Hepatocyte (in vitro differentiated cells): ENCODE results near the gene APEX2. TPM values are rescaled to one million over a fixed set of nuclear protein-coding genes. Genes with fewer than 3 reads are reported as not detected.

Experiments used
- DNase-seq: peaks from one replicate; pipeline ENCODE4 v3.0.0-alpha.2; 2016; ENCODE audit warnings: low spot score
- H2AFZ ChIP-seq: fragments of 200-600 bp; sonication (generic); 2 replicates; pipeline ENCODE4 v1.6.0; 2016; ENCODE audit warnings: antibody characterized with exemption, mild to moderate bottlenecking
- H3K27ac ChIP-seq: fragments of 200-600 bp; sonication (generic); 2 replicates; pipeline ENCODE4 v1.5.1; 2016; ENCODE audit warnings: mild to moderate bottlenecking
- H3K27me3 ChIP-seq: fragments of 200-600 bp; sonication (generic); 2 replicates; pipeline ENCODE4 v1.6.1; 2016
- H3K36me3 ChIP-seq: fragments of 200-600 bp; sonication (generic); replicated peaks from 2 replicates; pipeline ENCODE4 v1.5.1; 2016; ENCODE audit warnings: low read depth; ENCODE audit not compliant: insufficient read depth
- H3K4me1 ChIP-seq: fragments of 200-600 bp; sonication (generic); 2 replicates; pipeline ENCODE4 v1.5.1; 2016; ENCODE audit warnings: mild to moderate bottlenecking, moderate library complexity; ENCODE audit not compliant: insufficient read depth
- H3K4me2 ChIP-seq: fragments of 200-600 bp; sonication (generic); 2 replicates; pipeline ENCODE4 v1.6.0; 2016
- H3K4me3 ChIP-seq: fragments of 200-600 bp; sonication (generic); 2 replicates; pipeline ENCODE4 v1.5.1; 2016; ENCODE audit warnings: mild to moderate bottlenecking
- H3K79me2 ChIP-seq: fragments of 200-600 bp; sonication (generic); 2 replicates; pipeline ENCODE4 v1.6.0; 2017; ENCODE audit warnings: mild to moderate bottlenecking
- H3K9me2 ChIP-seq: fragments of 200-600 bp; sonication (generic); replicated peaks from 2 replicates; pipeline ENCODE4 v1.6.0; 2017; ENCODE audit warnings: mild to moderate bottlenecking; ENCODE audit not compliant: insufficient read depth
- H3K9me3 ChIP-seq: fragments of 200-600 bp; sonication (generic); 2 replicates; pipeline ENCODE4 v1.5.1; 2016; ENCODE audit warnings: low read depth, mild to moderate bottlenecking
- H4K20me1 ChIP-seq: fragments of 200-600 bp; sonication (generic); 2 replicates; pipeline ENCODE4 v1.6.0; 2016; ENCODE audit warnings: mild to moderate bottlenecking; ENCODE audit not compliant: insufficient read depth, poor library complexity, severe bottlenecking
- EZH2 ChIP-seq: fragments of 200-600 bp; sonication (generic); IDR thresholded peaks from 2 replicates; pipeline ENCODE4 v1.6.1; 2016; ENCODE audit warnings: antibody characterized with exemption, mild to moderate bottlenecking, borderline replicate concordance
- EZH2phosphoT487 ChIP-seq: fragments of 200-600 bp; sonication (generic); IDR thresholded peaks from one replicate; pipeline ENCODE4 v1.6.1; 2018; ENCODE audit warnings: antibody characterized with exemption, mild to moderate bottlenecking, low read depth, moderate library complexity; ENCODE audit not compliant: unreplicated experiment, severe bottlenecking
- WGBS: methylation state at CpG from one replicate; pipeline ENCODE4 v1.1.6; 2016; ENCODE audit warnings: low lambda C conversion rate; ENCODE audit errors: missing lambda C conversion rate; 5-methylcytosine and 5-hydroxymethylcytosine counted together
- polyA plus RNA-seq: library from polyadenylated mRNA; unstranded; fragments of >200 nt; fragmentation: Nextera tagmentation; extraction: Ambion mirVana; gene quantifications from 2 replicates; pipeline ENCODE4 v1.2.1, GENCODE V29; 2016
- total RNA-seq: library from RNA; depleted of rRNA; stranded (reverse); fragments of >200 nt; gene quantifications from 2 replicates; pipeline ENCODE4 v1.2.3, GENCODE V29; 2014
- TF ChIP-seq, protein P1 (sequence below): fragments of 200-600 bp; sonication (generic); IDR thresholded peaks from 2 replicates; pipeline ENCODE4 v1.5.1; 2016; ENCODE audit warnings: antibody characterized with exemption, mild to moderate bottlenecking; ENCODE audit not compliant: poor library complexity

Gene APEX2
- total and polyA plus RNA-seq, 2 experiments from 2014 or later = 13.8 to 19.1 TPM

GRCh38 chrX:55008571-55009358, 8.6 kb downstream of the APEX2 start:
- Histone ChIP-seq H3K9me3 (no peaks in the 10 kb centered on the region), H3K36me3 (no peaks in the 10 kb centered on the region), H3K27ac (peak overlapping the region; percentile 88), H3K79me2 (no peaks in the 10 kb centered on the region), H3K9me2 (no peaks in the 10 kb centered on the region), H3K4me3 (no peak overlapping the region), H4K20me1 (no peaks in the 10 kb centered on the region), H3K4me2 (no peak overlapping the region), H3K4me1 (peaks cover 10% of the 10 kb centered on the region), H2AFZ (no peak overlapping the region), H3K27me3 (no peaks in the 10 kb centered on the region)
- WGBS = 64% methylated on average over 9 of the region's 9 CpGs
- TF ChIP-seq, protein P1, sequence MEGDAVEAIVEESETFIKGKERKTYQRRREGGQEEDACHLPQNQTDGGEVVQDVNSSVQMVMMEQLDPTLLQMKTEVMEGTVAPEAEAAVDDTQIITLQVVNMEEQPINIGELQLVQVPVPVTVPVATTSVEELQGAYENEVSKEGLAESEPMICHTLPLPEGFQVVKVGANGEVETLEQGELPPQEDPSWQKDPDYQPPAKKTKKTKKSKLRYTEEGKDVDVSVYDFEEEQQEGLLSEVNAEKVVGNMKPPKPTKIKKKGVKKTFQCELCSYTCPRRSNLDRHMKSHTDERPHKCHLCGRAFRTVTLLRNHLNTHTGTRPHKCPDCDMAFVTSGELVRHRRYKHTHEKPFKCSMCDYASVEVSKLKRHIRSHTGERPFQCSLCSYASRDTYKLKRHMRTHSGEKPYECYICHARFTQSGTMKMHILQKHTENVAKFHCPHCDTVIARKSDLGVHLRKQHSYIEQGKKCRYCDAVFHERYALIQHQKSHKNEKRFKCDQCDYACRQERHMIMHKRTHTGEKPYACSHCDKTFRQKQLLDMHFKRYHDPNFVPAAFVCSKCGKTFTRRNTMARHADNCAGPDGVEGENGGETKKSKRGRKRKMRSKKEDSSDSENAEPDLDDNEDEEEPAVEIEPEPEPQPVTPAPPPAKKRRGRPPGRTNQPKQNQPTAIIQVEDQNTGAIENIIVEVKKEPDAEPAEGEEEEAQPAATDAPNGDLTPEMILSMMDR = no peak
- no peak for DNase-seq

GRCh38 chrX:55011294-55011693, 11.1 kb downstream of the APEX2 start:
- H3K4me1 ChIP-seq = peaks cover 10% of the 10 kb centered on the region
- H3K4me2 ChIP-seq = no peak overlapping the region
- H3K27ac ChIP-seq = no peak overlapping the region
- H2AFZ ChIP-seq = no peak overlapping the region
- no peaks in the 10 kb centered on the region for H3K27me3 ChIP-seq
- H3K9me3 ChIP-seq = no peaks in the 10 kb centered on the region
- no peak for TF ChIP-seq EZH2phosphoT487
- TF ChIP-seq, protein P1 = peak; percentile 29
- no peaks in the 10 kb centered on the region for H3K79me2 ChIP-seq
- no peaks in the 10 kb centered on the region for H3K9me2 ChIP-seq
- H3K4me3 ChIP-seq = no peak overlapping the region
- H3K36me3 ChIP-seq = no peaks in the 10 kb centered on the region
- DNase-seq = no peak
- H4K20me1 ChIP-seq = no peaks in the 10 kb centered on the region
- WGBS = 55% methylated on average over 2 of the region's 2 CpGs

DNA sequence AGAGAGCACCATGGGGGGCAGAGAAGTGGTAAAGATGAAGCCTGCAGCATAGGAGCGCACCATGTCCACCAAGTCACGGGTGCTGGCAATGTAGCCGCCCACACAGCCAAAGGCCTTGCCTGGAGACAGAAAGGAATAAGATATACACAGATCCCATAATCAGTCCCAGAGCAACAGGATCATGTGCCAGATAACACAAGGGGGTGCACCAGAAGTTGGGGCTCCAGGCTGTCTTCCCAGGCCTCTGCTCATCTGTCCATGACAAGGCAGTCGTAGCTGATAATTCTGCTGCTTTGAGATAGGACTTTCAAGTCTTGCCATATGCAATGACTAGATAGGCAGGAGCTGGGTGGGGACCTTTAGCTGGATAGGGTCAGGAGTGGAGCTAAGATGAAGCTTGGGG, 14.7 kb downstream of the APEX2 start:
- no peaks in the 10 kb centered on the region for H3K4me1 ChIP-seq
- 96% methylated on average over 4 of the region's 4 CpGs for WGBS
- H3K4me3 ChIP-seq = no peak overlapping the region
- no peak overlapping the region for H2AFZ ChIP-seq
- H3K9me2 ChIP-seq = no peaks in the 10 kb centered on the region
- no peak overlapping the region for H3K27ac ChIP-seq
- TF ChIP-seq EZH2phosphoT487 (no peak), EZH2 (no peak)
- TF ChIP-seq, protein P1 = no peak
- no peak for DNase-seq
- no peaks in the 10 kb centered on the region for H3K9me3 ChIP-seq
- no peak overlapping the region for H3K4me2 ChIP-seq
- no peaks in the 10 kb centered on the region for H3K79me2 ChIP-seq
- H3K27me3 ChIP-seq = no peaks in the 10 kb centered on the region
- H3K36me3 ChIP-seq = no peaks in the 10 kb centered on the region
- no peaks in the 10 kb centered on the region for H4K20me1 ChIP-seq

DNA sequence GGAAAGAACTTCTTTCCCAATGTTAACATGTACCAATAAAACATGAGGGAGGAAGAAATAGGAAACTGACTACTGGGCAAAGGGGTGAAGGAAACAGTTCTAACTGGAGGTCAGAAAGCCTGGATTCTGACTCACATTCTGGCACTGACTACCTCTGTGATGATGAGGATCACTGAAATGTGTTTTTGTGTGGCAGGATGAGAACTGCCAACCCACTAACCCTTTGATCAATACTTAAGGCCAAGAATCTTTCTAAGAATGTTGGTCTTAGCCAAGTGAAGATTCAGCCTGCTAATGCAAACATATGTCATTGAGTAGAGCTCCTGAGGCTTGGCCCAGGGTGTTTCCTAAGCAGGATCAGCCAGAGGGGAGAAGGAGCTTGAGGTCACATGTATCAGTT, 26.0 kb downstream of the APEX2 start:
- Histone ChIP-seq H3K79me2 (no peaks in the 10 kb centered on the region), H4K20me1 (no peaks in the 10 kb centered on the region), H3K9me2 (no peaks in the 10 kb centered on the region), H3K27me3 (no peaks in the 10 kb centered on the region), H3K27ac (no peak overlapping the region), H3K4me2 (no peak overlapping the region), H2AFZ (no peak overlapping the region), H3K4me1 (no peaks in the 10 kb centered on the region), H3K36me3 (no peaks in the 10 kb centered on the region), H3K4me3 (no peak overlapping the region), H3K9me3 (no peaks in the 10 kb centered on the region)
- TF ChIP-seq EZH2phosphoT487 (no peak), EZH2 (no peak)
- TF ChIP-seq, protein P1 = no peak
- DNase-seq = no peak
